ENCODE data around the gene MAP7D2.

The MAP7D2 gene

GRCh38 chrX:20143111-20143510, 26.4 kb upstream of the MAP7D2 start:
- Histone ChIP-seq H3K4me2 (ENCODE audit: insufficient read depth, low read length) (no peak overlapping the region), H3K27ac (ENCODE audit: low read length) (no peak overlapping the region), H3K9ac (ENCODE audit: low read depth, low read length) (no peak overlapping the region), H4K20me1 (ENCODE audit: insufficient read depth, low read length) (peaks cover 15% of the 10 kb centered on the region), H2AFZ (ENCODE audit: low read depth, low read length) (no peak overlapping the region), H3K4me1 (ENCODE audit: insufficient read depth, low read length) (peaks cover 29% of the 10 kb centered on the region), H3K27me3 (ENCODE audit: insufficient read depth, low read length, poor library complexity) (no peaks in the 10 kb centered on the region), H3K4me3 (ENCODE audit: low read depth in 1 of 2, low read length in 2 of 2) (no peak overlapping the region), H3K79me2 (ENCODE audit: insufficient read depth, low read length) (peaks cover 35% of the 10 kb centered on the region), H3K9me3 (ENCODE audit: insufficient read depth, low read length, severe bottlenecking) (no peaks in the 10 kb centered on the region), H3K36me3 (ENCODE audit: insufficient read depth, low read length) (peaks cover 20% of the 10 kb centered on the region)
- ATAC-seq (ENCODE audit: insufficient read depth, low read depth), result no peak
- no peak for TF ChIP-seq EZH2 (IDR thresholded peaks at IDR 0.05; ENCODE audit: borderline replicate concordance, low read depth, low read length, severe bottlenecking)
- no peak for TF ChIP-seq CTCF (IDR thresholded peaks at IDR 0.05; ENCODE audit: borderline replicate concordance, extremely low read depth, low read length, poor library complexity, severe bottlenecking)
- DNase-seq, result no peak

GRCh38 chrX:20141281-20142220, 24.8 kb upstream of the MAP7D2 start, which contains the start of gene EIF1AX:
Gene EIF1AX, minus strand, starts transcription at chrX:20141838. Its CDS starts 198 bp downstream, at chrX:20141640.
- Histone ChIP-seq H4K20me1 (ENCODE audit: insufficient read depth, low read length) (peaks cover 18% of the 10 kb centered on the region), H3K79me2 (ENCODE audit: insufficient read depth, low read length) (peaks cover 46% of the 10 kb centered on the region), H3K36me3 (ENCODE audit: insufficient read depth, low read length) (peaks cover 31% of the 10 kb centered on the region), H3K4me2 (ENCODE audit: insufficient read depth, low read length) (peak within 1 kb of the TSS; percentile 81), H2AFZ (ENCODE audit: low read depth, low read length) (peak within 1 kb of the TSS; percentile 78), H3K9me3 (ENCODE audit: insufficient read depth, low read length, severe bottlenecking) (no peaks in the 10 kb centered on the region), H3K4me1 (ENCODE audit: insufficient read depth, low read length) (peaks cover 34% of the 10 kb centered on the region), H3K9ac (ENCODE audit: low read depth, low read length) (peak within 1 kb of the TSS; percentile 86), H3K27me3 (ENCODE audit: insufficient read depth, low read length, poor library complexity) (no peaks in the 10 kb centered on the region), H3K4me3 (ENCODE audit: low read depth in 1 of 2, low read length in 2 of 2) (peak within 1 kb of the TSS; percentile 84 to 92), H3K27ac (ENCODE audit: low read length) (peak within 1 kb of the TSS; percentile 81)
- peak; percentile 95 for ATAC-seq (ENCODE audit: insufficient read depth, low read depth)
- DNase-seq, result peak; percentile 97
- TF ChIP-seq EZH2 (IDR thresholded peaks at IDR 0.05; ENCODE audit: borderline replicate concordance, low read depth, low read length, severe bottlenecking), result no peak

GRCh38 chrX:20140420-20140819, 23.7 kb upstream of the MAP7D2 start:
- TF ChIP-seq EZH2 (IDR thresholded peaks at IDR 0.05; ENCODE audit: borderline replicate concordance, low read depth, low read length, severe bottlenecking) (no peak), CTCF (IDR thresholded peaks at IDR 0.05; ENCODE audit: borderline replicate concordance, extremely low read depth, low read length, poor library complexity, severe bottlenecking) (no peak)
- H3K9me3 ChIP-seq (ENCODE audit: insufficient read depth, low read length, severe bottlenecking), result no peaks in the 10 kb centered on the region
- H3K27ac ChIP-seq (ENCODE audit: low read length), result no peak overlapping the region
- H2AFZ ChIP-seq (ENCODE audit: low read depth, low read length), result no peak overlapping the region
- H4K20me1 ChIP-seq (ENCODE audit: insufficient read depth, low read length), result peaks cover 23% of the 10 kb centered on the region
- peak overlapping the region; percentile 86 for H3K9ac ChIP-seq (ENCODE audit: low read depth, low read length)
- peak; percentile 18; the same call in 1 of the 3 replicates for ATAC-seq (ENCODE audit: insufficient read depth, low read depth)
- no peaks in the 10 kb centered on the region for H3K27me3 ChIP-seq (ENCODE audit: insufficient read depth, low read length, poor library complexity)
- H3K4me2 ChIP-seq (ENCODE audit: insufficient read depth, low read length), result peak overlapping the region; percentile 81
- peaks cover 42% of the 10 kb centered on the region for H3K36me3 ChIP-seq (ENCODE audit: insufficient read depth, low read length)
- peaks cover 56% of the 10 kb centered on the region for H3K79me2 ChIP-seq (ENCODE audit: insufficient read depth, low read length)
- peak overlapping the region; percentile 84 to 92; a peak in 3 of 4 replicates for H3K4me3 ChIP-seq (ENCODE audit: low read depth in 1 of 2, low read length in 2 of 2)
- peaks cover 34% of the 10 kb centered on the region for H3K4me1 ChIP-seq (ENCODE audit: insufficient read depth, low read length)
- peak; percentile 13 for DNase-seq

- peak overlapping the region; percentile 84 to 92; a peak in 3 of 4 replicates for H3K4me3 ChIP-seq (ENCODE audit: low read depth in 1 of 2, low read length in 2 of 2)
- H3K4me1 ChIP-seq (ENCODE audit: insufficient read depth, low read length), result peaks cover 34% of the 10 kb centered on the region
- TF ChIP-seq CTCF (IDR thresholded peaks at IDR 0.05; ENCODE audit: borderline replicate concordance, extremely low read depth, low read length, poor library complexity, severe bottlenecking) (no peak), EZH2 (IDR thresholded peaks at IDR 0.05; ENCODE audit: borderline replicate concordance, low read depth, low read length, severe bottlenecking) (no peak)
- H3K36me3 ChIP-seq (ENCODE audit: insufficient read depth, low read length), result peaks cover 47% of the 10 kb centered on the region
- no peak overlapping the region for H3K27ac ChIP-seq (ENCODE audit: low read length)
- peaks cover 23% of the 10 kb centered on the region for H4K20me1 ChIP-seq (ENCODE audit: insufficient read depth, low read length)
- H3K27me3 ChIP-seq (ENCODE audit: insufficient read depth, low read length, poor library complexity), result no peaks in the 10 kb centered on the region
- peaks cover 59% of the 10 kb centered on the region for H3K79me2 ChIP-seq (ENCODE audit: insufficient read depth, low read length)
- no peak for ATAC-seq (ENCODE audit: insufficient read depth, low read depth)
- DNase-seq, result no peak
- H3K9ac ChIP-seq (ENCODE audit: low read depth, low read length), result peak overlapping the region; percentile 86
- H2AFZ ChIP-seq (ENCODE audit: low read depth, low read length), result no peak overlapping the region
- H3K4me2 ChIP-seq (ENCODE audit: insufficient read depth, low read length), result peak overlapping the region; percentile 81
- H3K9me3 ChIP-seq (ENCODE audit: insufficient read depth, low read length, severe bottlenecking), result no peaks in the 10 kb centered on the region
Observed at GRCh38 chrX:20139966-20140365, 23.3 kb upstream of the MAP7D2 start.

Data from DND-41 (cell line).